Ovary (tissue), 9 donors: Measurements from ENCODE around the gene CDO1. TPM values are rescaled to one million over a fixed set of nuclear protein-coding genes. Genes with fewer than 3 reads are reported as not detected.

Experiments used
- DNase-seq, 5 donors: peaks; one replicate each; pipeline ENCODE4 v3.0.0-alpha.2; 2019 to 2020
- H3K27ac ChIP-seq, 2 donors: fragments of 200-600 bp; one replicate each; pipeline versions ENCODE4 v1.5.1 to v1.8.0; 2019 to 2022
- H3K27me3 ChIP-seq: fragments of 200-600 bp; one replicate; pipeline ENCODE4 v1.8.0; 2022
- H3K36me3 ChIP-seq: fragments of 200-600 bp; sonication (generic); one replicate; pipeline ENCODE4 v1.5.1; 2019
- H3K4me1 ChIP-seq: one replicate; pipeline ENCODE4 v1.8.1; 2013; ENCODE audit warnings: mild to moderate bottlenecking, moderate library complexity; ENCODE audit not compliant: insufficient read depth
- H3K4me3 ChIP-seq: fragments of 200-600 bp; sonication (generic); one replicate; pipeline ENCODE4 v1.5.1; 2017
- H3K9me3 ChIP-seq, 2 donors: fragments of 200-600 bp in 1 of 2; sonication (generic) in 1 of 2; one replicate each; pipeline versions ENCODE4 v1.5.1 to v1.8.1; 2013 to 2019; ENCODE audit warnings: mild to moderate bottlenecking in 1 of 2, moderate library complexity in 1 of 2
- CTCF ChIP-seq, 3 donors: fragments of 450-650 bp in 2 of 3; fragments of 200-600 bp in 1 of 3; IDR thresholded peaks; one replicate each; pipeline versions ENCODE4 v1.5.1 to v1.8.0; 2016 to 2022; ENCODE audit warnings: antibody characterized with exemption in 3 of 3, mild to moderate bottlenecking in 1 of 3
- EP300 ChIP-seq: sonication (generic); formaldehyde crosslinking; IDR thresholded peaks from one replicate; pipeline ENCODE4 v1.6.1; 2017; ENCODE audit warnings: antibody characterized with exemption
- POLR2A ChIP-seq: fragments of 450-650 bp; IDR thresholded peaks from one replicate; pipeline ENCODE4 v1.6.1; 2017; ENCODE audit warnings: antibody characterized with exemption, mild to moderate bottlenecking, moderate library complexity
- WGBS, 3 donors: extraction: QIAGEN DNeasy Blood & Tissue Kit in 1 of 3; methylation state at CpG; one replicate each; pipeline versions ENCODE4 v1.1.5 to v1.1.7; 2013 to 2017; 5-methylcytosine and 5-hydroxymethylcytosine counted together
- intact Hi-C, 4 donors: fragments of 100-400 bp; cut with DNase I; formaldehyde crosslinking; loops; one replicate each; pipeline versions ENCODE4 v1.11.0 to v1.15.1; 2022 to 2023
- polyA plus RNA-seq, 2 donors: library from polyadenylated mRNA; stranded (reverse); fragments of 200-250 nt in 1 of 2; fragments of 350-450 nt in 1 of 2; fragmentation: Illumina TruSeq in 1 of 2; extraction: RNeasy Lipid Tissue Mini Kit (QIAGEN cat#74804) in 1 of 2; gene quantifications; one replicate each; pipeline ENCODE4 v1.2.3, GENCODE V29; 2013 to 2014
- total RNA-seq, 7 donors: library from RNA; depleted of rRNA in 2 of 7; stranded (reverse); fragments of >200 nt in 2 of 7; fragmentation: NEBNext Ultra II Directional in 3 of 7; extraction: Animal tissue kit (Norgen Biotek cat#: 25700) in 3 of 7; gene quantifications; one replicate each; pipeline versions ENCODE4 v1.1.0 to v1.2.4, GENCODE V29; 2016 to 2023
- donor health status: DM: no; HTN: no; CAD: no; lungs with moderate emphysema.
- donor health status: DM: no; HTN: no; CAD: no.
- donor health status: Bipolar disorder and iron deficiency.
- donor health status: DM: yes; HTN: yes; CAD: no.
- donor health status: DM: no; HTN: no; CAD: no.
- donor health status: DM: yes; HTN: yes; CAD: no.

CDO1 gene
- total and polyA plus RNA-seq, 9 donors: 9.2 to 36.7 (median 16.6) TPM

- no peak for DNase-seq
- WGBS, 3 donors: 35 to 80% (median 42%) methylated on average over 1 of the region's 1 CpG
Observed at GRCh38 chr5:115787426-115787825, 29.0 kb downstream of the CDO1 start.

GRCh38 chr5:115785381-115786065 is 30.9 kb downstream of the CDO1 start:
- Histone ChIP-seq H3K4me1 (no peaks in the 10 kb centered on the region), H3K27me3 (no peaks in the 10 kb centered on the region), H3K9me3 (no peaks in the 10 kb centered on the region), H3K4me3 (no peak overlapping the region), H3K36me3 (no peaks in the 10 kb centered on the region), H3K27ac (no peak overlapping the region)
- 23 to 40% (median 28%) methylated on average over 6 of the region's 6 CpGs for WGBS, 3 donors
- no peak for TF ChIP-seq EP300
- TF ChIP-seq POLR2A: no peak
- no peak for TF ChIP-seq CTCF (IDR thresholded peaks at IDR 0.05)
- intact Hi-C loops: no loop called here
- no peak for DNase-seq

More at GRCh38 chr5:115787426-115787825, 29.0 kb downstream of the CDO1 start:
- TF ChIP-seq CTCF (IDR thresholded peaks at IDR 0.05) (no peak), POLR2A (no peak), EP300 (no peak)
- H3K4me1 ChIP-seq: no peaks in the 10 kb centered on the region
- intact Hi-C loops: no loop called here
- no peaks in the 10 kb centered on the region for H3K9me3 ChIP-seq
- H3K27ac ChIP-seq: no peak overlapping the region
- H3K4me3 ChIP-seq: no peak overlapping the region
- no peaks in the 10 kb centered on the region for H3K27me3 ChIP-seq
- no peaks in the 10 kb centered on the region for H3K36me3 ChIP-seq

GRCh38 chr5:115778417-115778816 is 38.0 kb downstream of the CDO1 start:
- Histone ChIP-seq H3K4me3 (no peak overlapping the region), H3K9me3 (no peaks in the 10 kb centered on the region), H3K4me1 (no peaks in the 10 kb centered on the region), H3K27me3 (no peaks in the 10 kb centered on the region), H3K36me3 (no peaks in the 10 kb centered on the region), H3K27ac (no peak overlapping the region)
- intact Hi-C loops: no loop called here
- DNase-seq: no peak
- 5 to 19% (median 7%) methylated on average over 1 of the region's 1 CpG for WGBS, 3 donors
- TF ChIP-seq CTCF (IDR thresholded peaks at IDR 0.05) (no peak), POLR2A (no peak), EP300 (no peak)

- TF ChIP-seq CTCF (IDR thresholded peaks at IDR 0.05) (no peak), EP300 (no peak), POLR2A (no peak)
- no peaks in the 10 kb centered on the region for H3K9me3 ChIP-seq
- WGBS, 3 donors: 95 to 98% (median 96%) methylated on average over 3 of the region's 3 CpGs
- no peaks in the 10 kb centered on the region for H3K27me3 ChIP-seq
- no peak overlapping the region for H3K4me3 ChIP-seq
- intact Hi-C loops: no loop called here
- no peaks in the 10 kb centered on the region for H3K36me3 ChIP-seq
- DNase-seq: no peak
- H3K27ac ChIP-seq: no peak overlapping the region
- peaks cover 4% of the 10 kb centered on the region for H3K4me1 ChIP-seq
Observed at GRCh38 chr5:115776989-115777388, 39.5 kb downstream of the CDO1 start.
